Gastrocnemius medialis (tissue), 4 donors: ENCODE measurements around the gene KLK2.

Source experiments
- POLR2A ChIP-seq, 2 donors: fragments of 450-650 bp; IDR thresholded peaks; one replicate each; pipeline ENCODE4 v1.6.1; 2017; ENCODE audit warnings: antibody characterized with exemption in 2 of 2, mild to moderate bottlenecking in 2 of 2, moderate library complexity in 2 of 2
- TF ChIP-seq, protein P1 (sequence below), 5 experiments: fragments of 450-650 bp in 3 of 5; fragments of 200-600 bp in 2 of 5; sonication (generic) in 2 of 5; IDR thresholded peaks in 4 of 5; conservative IDR thresholded peaks in 1 of 5; 1 replicate in 4 of 5; 2 replicates in 1 of 5; pipeline ENCODE4 v1.5.1; 2016 to 2019; ENCODE audit warnings: antibody characterized with exemption in 5 of 5, mild to moderate bottlenecking in 3 of 5, moderate library complexity in 3 of 5

DNA sequence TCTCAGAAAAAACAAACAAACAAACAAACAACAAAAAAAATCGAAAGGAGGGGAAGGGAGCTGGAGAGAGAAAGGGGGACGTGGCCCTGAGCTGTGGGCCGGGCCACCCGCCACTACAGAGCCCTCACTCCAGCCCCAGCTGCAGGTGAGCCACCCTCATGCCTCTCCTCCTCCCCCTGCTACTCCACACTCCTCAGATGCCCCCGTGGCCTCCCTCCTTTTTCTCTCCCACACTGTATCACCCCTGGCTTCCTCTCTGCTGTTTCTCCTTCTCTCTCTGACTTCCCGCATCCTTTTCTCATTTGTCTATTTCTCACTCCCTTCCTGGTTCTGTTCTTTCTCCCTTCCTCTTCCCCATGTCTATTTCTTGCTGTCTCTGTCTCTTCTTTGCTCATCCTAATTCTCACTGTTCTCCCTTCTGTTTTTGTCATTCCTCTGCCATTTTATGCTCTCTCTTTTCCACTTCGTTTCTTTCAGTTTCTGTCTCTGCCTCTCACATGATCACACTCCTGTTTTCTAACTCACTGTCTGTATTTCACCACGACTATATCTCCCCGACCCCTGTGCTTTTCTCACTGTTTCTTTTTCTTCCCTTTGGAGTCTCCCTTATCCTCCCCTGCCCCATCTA, 2.7 kb downstream of the KLK2 start:
- TF ChIP-seq POLR2A (IDR thresholded peaks at IDR 0.05), result no peak
- TF ChIP-seq, protein P1, sequence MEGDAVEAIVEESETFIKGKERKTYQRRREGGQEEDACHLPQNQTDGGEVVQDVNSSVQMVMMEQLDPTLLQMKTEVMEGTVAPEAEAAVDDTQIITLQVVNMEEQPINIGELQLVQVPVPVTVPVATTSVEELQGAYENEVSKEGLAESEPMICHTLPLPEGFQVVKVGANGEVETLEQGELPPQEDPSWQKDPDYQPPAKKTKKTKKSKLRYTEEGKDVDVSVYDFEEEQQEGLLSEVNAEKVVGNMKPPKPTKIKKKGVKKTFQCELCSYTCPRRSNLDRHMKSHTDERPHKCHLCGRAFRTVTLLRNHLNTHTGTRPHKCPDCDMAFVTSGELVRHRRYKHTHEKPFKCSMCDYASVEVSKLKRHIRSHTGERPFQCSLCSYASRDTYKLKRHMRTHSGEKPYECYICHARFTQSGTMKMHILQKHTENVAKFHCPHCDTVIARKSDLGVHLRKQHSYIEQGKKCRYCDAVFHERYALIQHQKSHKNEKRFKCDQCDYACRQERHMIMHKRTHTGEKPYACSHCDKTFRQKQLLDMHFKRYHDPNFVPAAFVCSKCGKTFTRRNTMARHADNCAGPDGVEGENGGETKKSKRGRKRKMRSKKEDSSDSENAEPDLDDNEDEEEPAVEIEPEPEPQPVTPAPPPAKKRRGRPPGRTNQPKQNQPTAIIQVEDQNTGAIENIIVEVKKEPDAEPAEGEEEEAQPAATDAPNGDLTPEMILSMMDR (IDR thresholded peaks at IDR 0.05 in 4 of 5, conservative IDR thresholded peaks at IDR 0.05 in 1 of 5), result no peak
